GM19372 (cell line): ENCODE results near the gene OR8H3.
"Not testable (repeated sequence)": the region's sequence is repeated elsewhere in the genome, so short reads cannot be mapped to it uniquely, and the experiment has no call there.

Source experiments
- ATAC-seq: cut with Tn5 transposase; IDR thresholded peaks from one replicate; pipeline ENCODE4 v1.9.1; 2021; ENCODE audit warnings: mild to moderate bottlenecking, low read depth, moderate library complexity; ENCODE audit not compliant: unreplicated experiment

The OR8H3 gene

GRCh38 chr11:56122073-56122472 is at the start of gene OR8H3:
OR8H3 (plus strand) TSS chr11:56122373; CDS start chr11:56122373, 0 bp downstream.
- no peak for ATAC-seq

- no peak for ATAC-seq
Measured at GRCh38 chr11:56089697-56090096, 32.5 kb upstream of the OR8H3 start.

GRCh38 chr11:56093008-56093407 is 29.2 kb upstream of the OR8H3 start, which contains the start of gene OR8I2:
OR8I2 (plus strand) TSS chr11:56093308; CDS start chr11:56093308, 0 bp downstream.
- no peak for ATAC-seq

GRCh38 chr11:56103210-56103737 is 18.9 kb upstream of the OR8H3 start, which contains the start of gene OR8H2:
OR8H2 (plus strand) TSS chr11:56103687; CDS start chr11:56105043, 1,356 bp downstream.
- ATAC-seq, result no peak

- no peak for ATAC-seq
Measured at GRCh38 chr11:56140151-56140661, 18.0 kb downstream of the OR8H3 start, which contains the start of gene OR8J3. OR8J3 (minus strand) TSS chr11:56140201; CDS start chr11:56137718, 2,483 bp downstream.

- not testable (repeated sequence) for ATAC-seq
Measured at GRCh38 chr11:56143681-56144080, 21.5 kb downstream of the OR8H3 start.

GRCh38 chr11:56151376-56151775 is 29.2 kb downstream of the OR8H3 start:
- no peak for ATAC-seq

- ATAC-seq, result no peak
Measured at GRCh38 chr11:56152333-56152732, 30.2 kb downstream of the OR8H3 start.

GRCh38 chr11:56160217-56160616 is 38.0 kb downstream of the OR8H3 start, which contains the start of gene OR8K5:
OR8K5 (minus strand) TSS chr11:56160317; CDS start chr11:56160317, 0 bp downstream.
- no peak for ATAC-seq

- ATAC-seq, result no peak
Measured at GRCh38 chr11:56163804-56164203, 41.6 kb downstream of the OR8H3 start.

GRCh38 chr11:56172256-56172830 is 50.2 kb downstream of the OR8H3 start:
- ATAC-seq, result no peak
